ENCODE results near the gene LAMB1.

- no peak for TF ChIP-seq CTCF (IDR thresholded peaks at IDR 0.05; ENCODE audit: low read depth, low read length)
- no peak for TF ChIP-seq EZH2phosphoT487 (IDR thresholded peaks at IDR 0.05; ENCODE audit: low read depth)
These were observed 12.1 kb upstream of the LAMB1 start for GRCh38 chr7:108014747-108015682.

Measured in OCI-LY3 (cell line).